AG10803 (cell line): ENCODE data around the gene BLM.
A peak's percentile ranks its signal among the peaks of the same experiment; 100 is the strongest.

Experiments used
- DNase-seq: peaks from one replicate; pipeline ENCODE4 v3.0.0; 2010; ENCODE audit warnings: low read depth
- H3K4me3 ChIP-seq: 2 replicates; pipeline ENCODE4 v1.5.1; 2011; ENCODE audit warnings: mild to moderate bottlenecking, low read length, control low read depth
- CTCF ChIP-seq: conservative IDR thresholded peaks from 2 replicates; pipeline ENCODE4 v1.5.1; 2011; ENCODE audit warnings: mild to moderate bottlenecking, low read length, control low read depth, inconsistent platforms

The BLM gene

GRCh38 chr15:90829126-90829525, 112.0 kb downstream of the BLM start:
- no peak for TF ChIP-seq CTCF
- no peak overlapping the region for H3K4me3 ChIP-seq
- DNase-seq = no peak

- no peak for DNase-seq
- H3K4me3 ChIP-seq = no peak overlapping the region
- no peak for TF ChIP-seq CTCF
These were observed 112.8 kb downstream of the BLM start for GRCh38 chr15:90829942-90830440.

- no peak for TF ChIP-seq CTCF
- H3K4me3 ChIP-seq = no peak overlapping the region
- DNase-seq = no peak
These were observed 117.5 kb downstream of the BLM start for GRCh38 chr15:90834626-90835025.

- TF ChIP-seq CTCF = no peak
- no peak overlapping the region for H3K4me3 ChIP-seq
- DNase-seq = peak; percentile 48
These were observed 119.2 kb downstream of the BLM start for GRCh38 chr15:90836296-90836871.

- no peak overlapping the region for H3K4me3 ChIP-seq
- no peak for DNase-seq
- no peak for TF ChIP-seq CTCF
These were observed 119.9 kb downstream of the BLM start for GRCh38 chr15:90837094-90837493.

- no peak for TF ChIP-seq CTCF
- no peak for DNase-seq
- H3K4me3 ChIP-seq = no peak overlapping the region
These were observed 121.0 kb downstream of the BLM start for GRCh38 chr15:90838139-90838538.

GRCh38 chr15:90838544-90838943, 121.4 kb downstream of the BLM start:
- H3K4me3 ChIP-seq = no peak overlapping the region
- no peak for TF ChIP-seq CTCF
- DNase-seq = no peak
